ENCODE measurements around the gene PTGR3.

Gene PTGR3

GRCh38 chr18:75160364-75160763, 48.6 kb downstream of the PTGR3 start (continued):
- TF ChIP-seq ELK4 (IDR thresholded peaks at IDR 0.05; ENCODE audit: borderline replicate concordance, low read depth, low read length) (no peak), ZNF266 (tag by site-specific recombination; IDR thresholded peaks at IDR 0.05; ENCODE audit: low read depth) (no peak), ZNF610 (tag by site-specific recombination; IDR thresholded peaks at IDR 0.05; ENCODE audit: borderline replicate concordance) (no peak), HOXA7 (CRISPR knock-in tag; IDR thresholded peaks at IDR 0.05; ENCODE audit: borderline replicate concordance) (no peak), ZNF423 (tag by site-specific recombination; IDR thresholded peaks at IDR 0.05) (no peak)

GRCh38 chr18:75159646-75160356, 49.1 kb downstream of the PTGR3 start:
- Histone ChIP-seq H3K27ac (ENCODE audit: extremely low read depth, low read depth, low read length) (no peak overlapping the region), H3K4me3 (ENCODE audit: low read depth, low read length) (no peak overlapping the region), H3K36me3 (ENCODE audit: control insufficient read depth in 2 of 2, insufficient read depth in 1 of 2, low read length in 2 of 2) (no peaks in the 10 kb centered on the region), H3K9me3 (ENCODE audit: control insufficient read depth, insufficient read depth, low read depth, low read length) (no peaks in the 10 kb centered on the region), H3K4me1 (ENCODE audit: control insufficient read depth, insufficient read depth, low read length) (no peaks in the 10 kb centered on the region)
- no peak for TF ChIP-seq SP7 (tag by site-specific recombination; IDR thresholded peaks at IDR 0.05)
- no peak for TF ChIP-seq SETDB1 (IDR thresholded peaks at IDR 0.05; ENCODE audit: insufficient read length, low read length)
- TF ChIP-seq ZSCAN5A (tag by site-specific recombination; IDR thresholded peaks at IDR 0.05) = no peak
- no peak for TF ChIP-seq SALL2 (tag by site-specific recombination; IDR thresholded peaks at IDR 0.05; ENCODE audit: borderline replicate concordance)
- TF ChIP-seq AEBP2 (tag by site-specific recombination; IDR thresholded peaks at IDR 0.05; ENCODE audit: borderline replicate concordance) = no peak
- no peak for TF ChIP-seq ZNF473 (tag by site-specific recombination; IDR thresholded peaks at IDR 0.05)
- ChIA-PET POLR2A (no interaction called here), CTCF (interaction anchor here (0.7 kb wide), 1 partner anchor 1533 kb away, joined by 4 read pairs; no protein-coding TSS in a partner anchor)

GRCh38 chr18:75159238-75159518, 49.8 kb downstream of the PTGR3 start:
- no peak overlapping the region for H3K27ac ChIP-seq (ENCODE audit: extremely low read depth, low read depth, low read length)
- ChIA-PET CTCF (no interaction called here), POLR2A (no interaction called here)
- no peaks in the 10 kb centered on the region for H3K36me3 ChIP-seq (ENCODE audit: control insufficient read depth in 2 of 2, insufficient read depth in 1 of 2, low read length in 2 of 2)
- no peaks in the 10 kb centered on the region for H3K4me1 ChIP-seq (ENCODE audit: control insufficient read depth, insufficient read depth, low read length)
- no peak overlapping the region for H3K4me3 ChIP-seq (ENCODE audit: low read depth, low read length)
- no peak for TF ChIP-seq ZBTB17 (tag by site-specific recombination; IDR thresholded peaks at IDR 0.05)
- TF ChIP-seq ZNF157 (tag by site-specific recombination; IDR thresholded peaks at IDR 0.05) = no peak
- no peak for TF ChIP-seq KLF8 (tag by site-specific recombination; IDR thresholded peaks at IDR 0.05)
- no peak for TF ChIP-seq ZNF473 (tag by site-specific recombination; IDR thresholded peaks at IDR 0.05)
- TF ChIP-seq ZNF274 (IDR thresholded peaks at IDR 0.05; ENCODE audit: low read length) = no peak
- TF ChIP-seq ZNF274 (tag by site-specific recombination; IDR thresholded peaks at IDR 0.05; ENCODE audit: borderline replicate concordance) = no peak
- TF ChIP-seq ZFHX2 (tag by site-specific recombination; conservative IDR thresholded peaks at IDR 0.05) = no peak
- no peak for TF ChIP-seq BCL6B (tag by site-specific recombination; IDR thresholded peaks at IDR 0.05)
- TF ChIP-seq ZNF776 (tag by site-specific recombination; IDR thresholded peaks at IDR 0.05; ENCODE audit: borderline replicate concordance) = no peak
- no peak for TF ChIP-seq ZNF664 (tag by site-specific recombination; IDR thresholded peaks at IDR 0.05)
- H3K9me3 ChIP-seq (ENCODE audit: control insufficient read depth, insufficient read depth, low read depth, low read length) = no peaks in the 10 kb centered on the region
